ENCODE data around the gene ATF3.
"Not testable (repeated sequence)": the region's sequence is repeated elsewhere in the genome, so short reads cannot be mapped to it uniquely, and the experiment has no call there.

ATF3 gene

DNA sequence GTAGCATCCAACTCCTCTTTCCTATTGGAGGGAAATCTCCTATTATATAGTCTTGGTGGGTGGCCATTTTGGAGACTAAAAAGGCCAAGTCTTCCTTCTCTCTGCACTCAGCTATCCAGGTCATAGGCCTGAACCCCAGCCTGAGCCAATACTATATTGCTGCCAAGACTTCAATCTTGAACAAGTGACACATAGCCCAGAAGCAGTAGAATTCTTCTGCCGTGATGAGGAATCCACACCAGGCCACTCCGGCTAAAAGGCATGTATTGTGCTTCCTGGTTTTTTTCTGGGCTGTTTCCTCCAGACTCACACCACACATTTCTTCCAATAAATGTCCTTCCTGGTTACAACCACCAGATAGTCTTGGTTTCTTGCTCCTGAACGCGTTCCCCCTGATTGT lies 43.0 kb downstream of the ATF3 start:
- no peak for DNase-seq (ENCODE audit: low read depth)

DNA sequence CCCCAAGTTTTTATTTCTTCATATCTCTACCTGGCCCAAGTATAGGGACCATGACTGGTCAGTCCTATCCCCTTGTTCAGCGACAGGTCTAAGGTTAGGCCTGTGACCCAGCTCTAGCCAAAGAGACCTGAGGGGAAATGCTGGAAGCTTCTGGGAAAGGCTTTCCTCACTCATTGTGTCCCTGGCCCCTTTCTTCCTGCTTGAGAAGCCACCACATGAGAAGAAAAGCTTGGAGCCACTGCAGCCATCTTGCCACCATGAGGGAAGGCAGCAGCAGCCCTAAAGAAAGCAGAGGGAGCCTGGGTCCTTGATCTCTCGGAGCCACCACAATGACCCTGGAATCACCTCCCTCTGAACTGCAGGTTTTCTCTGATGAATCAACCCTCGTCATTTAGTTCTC lies 43.4 kb downstream of the ATF3 start:
- DNase-seq (ENCODE audit: low read depth) = no peak

DNA sequence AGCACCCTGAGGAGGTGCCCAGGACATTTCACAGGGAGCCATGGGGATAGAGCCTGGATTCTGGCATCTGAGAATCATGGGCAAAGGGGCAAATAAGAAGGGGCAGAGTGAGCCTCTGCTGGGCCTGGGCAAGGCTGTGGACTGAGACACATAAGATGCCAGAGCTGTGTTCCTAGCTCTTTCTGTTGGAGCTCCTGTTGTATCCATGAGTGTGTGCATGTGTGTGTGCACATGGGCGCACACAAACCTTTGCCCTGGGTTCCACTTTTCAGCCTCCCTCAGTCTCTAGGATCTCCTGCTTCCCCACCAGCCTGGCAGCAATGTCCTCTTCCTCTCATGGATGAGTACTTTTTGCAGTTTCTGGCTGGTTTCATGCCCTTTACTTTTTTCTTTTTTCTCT lies 44.0 kb downstream of the ATF3 start:
- DNase-seq (ENCODE audit: low read depth) = no peak

DNA sequence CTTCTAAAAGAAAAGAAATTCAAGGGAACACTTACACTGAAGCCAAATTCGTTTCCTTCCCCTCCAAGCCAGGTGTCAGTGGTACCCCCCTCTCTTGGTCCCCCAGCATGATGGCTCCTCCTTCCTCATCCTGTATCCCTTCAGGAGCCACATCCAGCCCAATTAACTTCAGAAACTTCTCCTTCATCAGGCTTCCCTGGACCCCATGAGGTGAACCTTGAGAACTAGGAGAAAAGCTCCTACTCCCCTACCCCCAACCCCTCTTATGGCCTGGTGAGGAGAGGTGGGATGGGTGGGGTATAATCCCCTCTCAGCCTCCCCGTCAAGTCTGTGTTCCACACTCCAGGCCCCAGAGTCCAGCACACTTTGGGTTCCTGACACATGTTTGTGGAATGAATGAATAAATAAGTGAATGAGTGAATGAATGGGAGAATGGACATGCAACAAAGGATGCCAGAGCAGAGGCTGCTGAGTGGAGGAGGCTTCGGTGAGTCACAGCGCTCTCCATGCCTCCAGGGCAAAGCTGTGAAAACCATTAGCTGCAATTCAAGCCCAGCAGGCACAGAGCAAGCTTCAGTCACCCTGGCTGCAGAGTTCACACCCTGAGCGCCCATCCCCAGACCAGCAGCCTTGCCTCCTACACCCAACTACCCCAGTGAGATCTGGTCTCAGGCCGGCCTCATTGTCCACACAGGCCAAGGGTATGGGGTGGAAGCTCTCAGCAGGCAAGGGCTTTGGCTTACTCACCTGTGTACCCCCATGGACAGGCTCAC lies 47.3 kb downstream of the ATF3 start:
- DNase-seq (ENCODE audit: low read depth) = no peak

DNA sequence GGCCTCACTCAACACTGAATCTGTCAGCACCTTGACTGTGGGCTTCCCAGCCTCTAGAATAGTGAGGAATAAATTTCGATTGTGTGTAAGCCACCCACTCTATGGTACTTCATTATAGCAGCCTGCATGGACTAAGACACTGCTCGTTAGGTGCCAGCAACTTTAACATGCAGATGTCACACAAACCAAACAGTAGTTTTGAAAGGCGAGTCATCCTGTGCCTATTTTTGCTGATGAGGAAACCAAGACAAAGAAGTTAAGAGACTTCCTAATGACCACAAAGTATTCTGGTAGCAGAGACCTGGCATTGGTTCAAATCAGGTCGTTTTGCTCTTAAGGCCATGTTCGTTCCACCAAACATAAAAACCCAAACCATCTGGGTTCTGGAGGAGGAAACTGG lies 48.2 kb downstream of the ATF3 start:
- DNase-seq (ENCODE audit: low read depth) = no peak

DNA sequence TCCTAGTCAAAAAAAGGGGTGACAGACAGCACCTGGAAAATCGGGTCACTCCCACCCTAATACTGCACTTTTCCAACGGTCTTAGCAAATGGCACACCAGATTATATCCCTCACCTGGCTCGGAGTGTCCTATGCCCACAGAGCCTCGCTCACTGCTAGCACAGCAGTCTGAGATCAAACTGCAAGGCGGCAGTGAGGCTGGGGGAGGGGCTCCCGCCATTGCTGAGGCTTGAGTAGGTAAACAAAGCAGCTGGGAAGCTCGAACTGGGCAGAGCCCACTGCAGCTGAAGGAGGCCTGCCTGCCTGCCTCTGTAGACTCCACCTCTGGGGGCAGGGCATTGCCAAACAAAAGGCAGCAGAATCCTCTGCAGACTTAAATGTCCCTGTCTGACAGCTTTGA lies 49.7 kb downstream of the ATF3 start:
- DNase-seq (ENCODE audit: low read depth) = not testable (repeated sequence)

GRCh38 chr1:212664409-212665199 lies 56.0 kb downstream of the ATF3 start:
- no peak for DNase-seq (ENCODE audit: low read depth)

- no peak for DNase-seq (ENCODE audit: low read depth)
Measured at GRCh38 chr1:212665241-212666115, 56.9 kb downstream of the ATF3 start.

DNA sequence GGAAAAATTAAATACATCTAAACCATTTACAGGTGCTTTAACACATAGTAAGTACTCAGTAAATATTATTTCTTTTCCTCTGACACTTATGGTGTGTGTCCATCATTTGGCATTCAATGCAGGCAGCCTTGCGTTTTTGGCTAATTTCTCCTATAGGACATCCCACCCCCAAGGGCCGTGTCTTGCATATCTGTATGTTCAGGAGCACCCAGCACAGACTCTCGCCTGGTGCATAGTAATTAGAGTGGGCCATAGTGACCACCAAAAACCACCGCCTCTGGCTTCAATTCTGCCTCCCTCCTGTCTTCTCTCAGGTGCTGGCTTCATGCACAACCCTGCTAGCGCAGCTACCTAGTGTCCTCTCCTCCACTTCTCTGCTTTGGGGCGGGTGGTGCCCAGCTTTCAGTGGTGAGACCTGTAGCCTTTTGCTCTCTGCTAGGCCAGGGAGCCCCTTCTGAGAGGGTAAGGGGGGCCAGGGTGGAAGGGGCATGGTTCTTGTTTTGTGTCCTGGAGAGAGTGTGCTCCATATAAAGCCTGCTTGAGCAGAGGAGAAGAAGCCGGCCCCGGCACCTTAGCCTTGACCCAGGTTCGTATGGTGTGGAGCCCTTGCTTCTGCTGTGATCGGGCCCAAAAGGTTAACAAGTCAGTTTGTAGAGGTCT lies 57.7 kb downstream of the ATF3 start:
- no peak for DNase-seq (ENCODE audit: low read depth)

GRCh38 chr1:212667223-212668139 lies 58.9 kb downstream of the ATF3 start:
- peak; percentile 93 for DNase-seq (ENCODE audit: low read depth)

GRCh38 chr1:212668477-212668876 lies 59.9 kb downstream of the ATF3 start:
- DNase-seq (ENCODE audit: low read depth) = no peak

- DNase-seq (ENCODE audit: low read depth) = no peak
Measured at GRCh38 chr1:212669102-212669501, 60.5 kb downstream of the ATF3 start.

DNA sequence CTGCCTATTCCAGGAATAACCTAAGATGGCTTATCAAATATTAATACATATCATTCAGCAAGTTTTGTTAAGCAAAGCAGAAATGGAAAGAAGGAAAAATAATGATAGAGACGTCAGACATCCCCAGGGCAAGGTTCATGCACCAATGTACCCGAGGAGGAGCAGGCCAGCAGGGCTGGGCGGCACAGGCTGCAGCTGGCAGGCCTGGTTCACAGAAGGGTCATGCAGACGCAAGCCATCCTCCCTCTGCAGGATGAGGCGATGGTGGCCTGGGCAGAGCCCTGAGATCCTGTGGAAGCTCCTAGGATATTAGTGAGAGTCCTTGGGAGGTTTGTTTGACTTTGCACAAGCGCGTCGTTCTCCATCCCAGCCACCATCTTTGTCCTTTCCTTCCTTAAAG lies 61.0 kb downstream of the ATF3 start:
- DNase-seq (ENCODE audit: low read depth) = no peak

DNA sequence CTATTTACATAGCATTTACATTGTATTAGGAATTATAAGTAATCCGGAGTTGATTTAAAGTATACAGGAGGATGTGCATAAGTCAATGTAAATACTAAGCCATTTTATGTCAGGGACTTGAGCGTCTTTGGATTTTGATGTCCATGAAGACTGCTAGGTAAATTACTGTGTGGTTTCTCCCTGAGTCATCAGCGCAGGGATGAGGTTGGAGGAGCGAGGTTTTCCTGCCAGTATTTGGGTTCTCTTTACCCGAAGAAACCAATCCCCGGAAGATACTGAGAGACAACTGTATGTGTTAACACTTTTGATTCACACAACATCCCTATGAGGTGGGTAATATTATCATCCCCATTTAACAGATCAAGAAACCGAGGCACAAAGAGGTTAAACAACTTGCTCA lies 61.7 kb downstream of the ATF3 start:
- no peak for DNase-seq (ENCODE audit: low read depth)
